ENCODE results near the gene ZNF148.

GRCh38 chr3:125203731-125204130 is 171.4 kb downstream of the ZNF148 start:
- no peak for TF ChIP-seq CTCF (IDR thresholded peaks at IDR 0.05)
- no peak for TF ChIP-seq POLR2A (IDR thresholded peaks at IDR 0.05)
- TF ChIP-seq POLR2AphosphoS5 (IDR thresholded peaks at IDR 0.05) = no peak
- TF ChIP-seq EP300 (IDR thresholded peaks at IDR 0.05) = no peak
